Cardiac fibroblast (primary cell): ENCODE results near the gene SCN11A.
"Not testable (repeated sequence)": the region's sequence is repeated elsewhere in the genome, so short reads cannot be mapped to it uniquely, and the experiment has no call there.

Source experiments
- DNase-seq, 2 donors: peaks; one replicate each; pipeline versions ENCODE4 v3.0.0 to v3.0.0-alpha.2; 2010; ENCODE audit warnings: low read depth in 2 of 2
- H3K4me3 ChIP-seq, 2 donors: replicated peaks in 1 of 2; 1 replicate in 1 of 2; 2 replicates in 1 of 2; pipeline ENCODE4 v1.5.1; 2011; ENCODE audit warnings: low read depth in 2 of 2, low read length in 2 of 2, mild to moderate bottlenecking in 2 of 2, moderate library complexity in 1 of 2
- TF ChIP-seq, protein P1 (sequence below): IDR thresholded peaks from one replicate; pipeline ENCODE4 v1.5.1; 2011; ENCODE audit warnings: low read depth, mild to moderate bottlenecking, low read length, inconsistent platforms

Gene SCN11A

DNA sequence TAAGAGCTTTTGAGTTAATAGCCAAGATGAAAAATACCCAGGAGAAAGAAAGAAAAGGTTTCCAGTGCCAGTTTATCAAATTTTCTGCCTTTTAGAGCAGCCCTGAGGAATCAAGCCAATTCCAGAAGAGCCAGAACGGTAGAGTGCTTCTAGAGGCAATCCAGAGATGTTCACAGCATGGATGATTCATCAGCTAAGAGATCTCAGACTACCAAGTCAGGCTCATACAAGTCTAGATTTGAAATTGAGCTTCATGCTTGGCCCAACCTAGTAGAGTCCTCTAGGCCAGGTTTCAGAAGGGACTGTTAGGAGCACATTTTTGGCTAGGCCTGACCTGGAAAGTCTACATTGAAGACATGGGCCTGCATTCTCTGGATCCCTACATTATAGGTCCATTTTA lies 15.5 kb upstream of the SCN11A start:
- TF ChIP-seq, protein P1, sequence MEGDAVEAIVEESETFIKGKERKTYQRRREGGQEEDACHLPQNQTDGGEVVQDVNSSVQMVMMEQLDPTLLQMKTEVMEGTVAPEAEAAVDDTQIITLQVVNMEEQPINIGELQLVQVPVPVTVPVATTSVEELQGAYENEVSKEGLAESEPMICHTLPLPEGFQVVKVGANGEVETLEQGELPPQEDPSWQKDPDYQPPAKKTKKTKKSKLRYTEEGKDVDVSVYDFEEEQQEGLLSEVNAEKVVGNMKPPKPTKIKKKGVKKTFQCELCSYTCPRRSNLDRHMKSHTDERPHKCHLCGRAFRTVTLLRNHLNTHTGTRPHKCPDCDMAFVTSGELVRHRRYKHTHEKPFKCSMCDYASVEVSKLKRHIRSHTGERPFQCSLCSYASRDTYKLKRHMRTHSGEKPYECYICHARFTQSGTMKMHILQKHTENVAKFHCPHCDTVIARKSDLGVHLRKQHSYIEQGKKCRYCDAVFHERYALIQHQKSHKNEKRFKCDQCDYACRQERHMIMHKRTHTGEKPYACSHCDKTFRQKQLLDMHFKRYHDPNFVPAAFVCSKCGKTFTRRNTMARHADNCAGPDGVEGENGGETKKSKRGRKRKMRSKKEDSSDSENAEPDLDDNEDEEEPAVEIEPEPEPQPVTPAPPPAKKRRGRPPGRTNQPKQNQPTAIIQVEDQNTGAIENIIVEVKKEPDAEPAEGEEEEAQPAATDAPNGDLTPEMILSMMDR = no peak
- H3K4me3 ChIP-seq = no peak overlapping the region
- peak in 1 of 2 donors; percentile 19 for DNase-seq

DNA sequence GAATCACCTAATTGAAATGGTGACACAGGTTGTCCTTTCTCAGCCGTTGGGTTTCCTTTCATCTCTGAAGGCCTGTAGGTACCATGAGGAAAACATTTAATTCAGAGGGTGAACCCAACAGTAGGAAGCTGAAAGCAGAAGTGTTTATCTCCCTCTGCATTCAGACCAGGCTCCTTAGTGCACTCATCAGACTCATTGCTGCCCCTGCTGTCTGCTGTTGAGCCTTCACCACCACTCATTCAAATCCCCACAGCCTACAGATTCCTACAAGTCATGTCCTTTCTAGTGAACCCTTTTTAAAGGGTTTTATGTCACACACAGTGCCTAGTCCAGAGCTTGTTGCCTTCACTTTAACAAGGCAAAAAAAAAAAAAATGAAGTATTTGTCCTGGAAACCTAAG lies 13.5 kb upstream of the SCN11A start:
- peak; percentile 34 to 54 for DNase-seq
- H3K4me3 ChIP-seq = no peak overlapping the region
- TF ChIP-seq, protein P1 = peak; percentile 54

DNA sequence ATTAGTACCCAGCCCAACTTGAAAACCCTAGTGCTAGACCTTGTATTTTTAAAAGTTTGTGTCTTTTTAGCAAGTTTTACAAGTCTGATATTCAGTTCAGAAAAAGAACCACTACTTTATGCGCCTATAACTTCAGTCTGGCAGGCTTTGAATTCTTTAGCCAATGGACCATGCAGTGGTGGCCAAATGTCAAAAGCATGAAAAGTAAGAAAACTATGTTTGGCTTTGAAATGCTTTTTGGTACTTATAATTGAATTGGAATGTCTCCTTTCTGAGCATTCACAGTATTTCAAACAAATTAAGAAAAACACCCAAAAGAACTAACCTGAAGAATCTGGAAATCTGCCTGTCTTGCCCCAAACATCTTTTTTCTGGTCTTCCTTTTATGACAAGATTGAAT lies 12.9 kb upstream of the SCN11A start:
- peak in 1 of 2 donors; percentile 44 for DNase-seq
- no peak overlapping the region for H3K4me3 ChIP-seq
- TF ChIP-seq, protein P1 = no peak

DNA sequence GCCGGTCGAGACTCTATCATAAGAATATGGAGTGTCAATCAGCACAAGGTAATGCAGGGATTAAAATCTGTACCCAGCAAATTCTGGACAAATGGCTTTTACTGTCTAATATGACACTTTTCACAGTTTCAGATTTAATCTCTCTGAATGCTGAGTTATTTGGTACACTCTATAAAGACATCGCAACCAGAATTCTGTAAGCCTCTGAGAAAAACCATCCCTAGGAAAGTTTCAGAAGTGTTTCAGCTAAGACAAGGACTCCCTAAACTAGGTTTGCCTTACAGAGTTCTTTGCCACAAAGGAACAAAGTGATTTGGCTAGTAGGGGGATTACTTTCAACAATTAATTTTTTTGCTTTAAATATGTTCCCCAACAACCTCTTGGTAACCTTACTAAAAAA lies 11.4 kb upstream of the SCN11A start:
- TF ChIP-seq, protein P1 = no peak
- no peak overlapping the region for H3K4me3 ChIP-seq
- DNase-seq = no peak

DNA sequence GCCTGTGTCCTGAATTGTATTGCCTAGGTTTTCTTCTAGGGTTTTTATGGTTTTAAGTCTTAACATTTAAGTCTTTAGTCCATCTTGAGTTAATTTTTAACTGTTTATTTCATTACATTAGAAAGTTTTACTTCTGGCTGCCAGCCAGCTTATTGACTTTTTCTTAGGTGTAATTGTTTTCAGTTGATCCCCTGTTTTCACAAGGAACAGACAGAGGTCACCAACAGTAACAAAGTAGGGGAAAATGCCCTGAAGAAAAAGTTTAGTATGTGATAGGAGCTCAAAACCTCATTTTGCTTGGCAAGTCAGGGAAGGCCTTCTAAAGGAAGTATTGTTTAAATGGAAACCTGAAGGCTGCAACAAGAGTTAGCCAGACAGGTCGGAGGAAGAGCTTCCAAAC lies 10.4 kb upstream of the SCN11A start:
- TF ChIP-seq, protein P1 = no peak
- DNase-seq = no peak
- H3K4me3 ChIP-seq = no peak overlapping the region

DNA sequence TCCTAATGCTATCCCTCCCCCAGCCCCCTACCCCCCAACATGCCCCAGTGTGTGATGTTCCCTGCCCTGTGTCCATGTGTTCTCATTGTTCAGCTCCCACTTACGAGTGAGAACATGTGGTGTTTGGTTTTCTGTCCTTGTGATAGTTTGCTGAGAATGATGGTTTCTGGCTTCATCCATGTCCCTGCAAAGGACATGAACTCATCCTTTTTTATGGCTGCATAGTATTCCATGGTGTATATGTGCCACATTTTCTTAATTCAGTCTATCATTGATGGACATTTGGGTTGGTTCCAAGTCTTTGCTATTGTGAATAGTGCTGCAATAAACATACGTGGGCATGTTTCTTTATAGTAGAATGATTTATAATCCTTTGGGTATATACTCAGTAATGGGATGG lies 9.5 kb upstream of the SCN11A start:
- DNase-seq, H3K4me3 ChIP-seq: not testable (repeated sequence)

DNA sequence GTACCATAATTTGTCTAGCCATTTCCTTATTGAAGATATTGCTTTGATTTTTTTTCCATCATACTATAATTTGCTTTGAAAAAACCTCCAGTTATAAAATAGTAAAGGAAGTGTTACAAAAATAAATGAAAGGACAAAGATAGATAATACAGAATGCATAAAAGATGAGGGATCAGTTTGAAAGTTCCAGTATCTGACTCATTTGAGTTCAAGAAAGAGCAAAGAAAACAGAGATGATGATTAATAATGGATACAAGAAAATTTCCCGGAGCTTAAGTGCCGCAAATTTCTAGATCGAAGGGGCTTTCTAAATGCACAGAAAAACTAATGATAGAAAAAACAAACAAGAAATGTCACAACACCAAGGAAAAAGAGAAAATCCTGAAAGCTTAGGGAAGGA lies 4.4 kb upstream of the SCN11A start:
- DNase-seq = peak in 1 of 2 donors; percentile 38
- peak overlapping the region in 1 of 2 donors; percentile 0 for H3K4me3 ChIP-seq
- TF ChIP-seq, protein P1 = no peak
